ENCODE results near the gene WDR33.

The WDR33 gene

GRCh38 chr2:127671557-127672302, 139.2 kb downstream of the WDR33 start:
- DNase-seq (ENCODE audit: low read depth), result no peak

- DNase-seq (ENCODE audit: low read depth), result no peak
Observed at GRCh38 chr2:127670957-127671290, 140.0 kb downstream of the WDR33 start.

- no peak for DNase-seq (ENCODE audit: low read depth)
Observed at GRCh38 chr2:127670055-127670956, 140.7 kb downstream of the WDR33 start.

DNA sequence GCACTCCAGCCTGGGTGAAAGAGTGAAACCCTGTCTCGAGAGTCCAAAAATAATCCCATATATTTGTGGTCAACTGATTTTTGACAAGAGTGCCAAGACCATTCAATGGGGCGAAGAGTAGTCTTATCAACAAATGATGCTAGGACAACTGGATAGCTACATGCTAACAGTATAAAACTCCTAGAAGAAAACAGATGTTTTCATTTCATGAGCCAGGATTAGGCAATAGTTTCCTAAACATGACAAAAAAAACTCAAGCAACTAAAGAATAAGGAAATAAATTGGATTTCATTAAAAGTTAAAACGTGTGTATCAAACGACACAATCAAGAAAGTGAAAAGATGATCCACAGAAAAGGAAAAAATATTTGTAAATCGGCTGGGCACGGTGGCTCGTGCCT, 141.9 kb downstream of the WDR33 start:
- no peak for DNase-seq (ENCODE audit: low read depth)

GRCh38 chr2:127665267-127665893, 145.6 kb downstream of the WDR33 start:
- no peak for DNase-seq (ENCODE audit: low read depth)

GRCh38 chr2:127664895-127665225, 146.1 kb downstream of the WDR33 start:
- DNase-seq (ENCODE audit: low read depth), result no peak

GRCh38 chr2:127664065-127664894, 146.7 kb downstream of the WDR33 start:
- no peak for DNase-seq (ENCODE audit: low read depth)

DNA sequence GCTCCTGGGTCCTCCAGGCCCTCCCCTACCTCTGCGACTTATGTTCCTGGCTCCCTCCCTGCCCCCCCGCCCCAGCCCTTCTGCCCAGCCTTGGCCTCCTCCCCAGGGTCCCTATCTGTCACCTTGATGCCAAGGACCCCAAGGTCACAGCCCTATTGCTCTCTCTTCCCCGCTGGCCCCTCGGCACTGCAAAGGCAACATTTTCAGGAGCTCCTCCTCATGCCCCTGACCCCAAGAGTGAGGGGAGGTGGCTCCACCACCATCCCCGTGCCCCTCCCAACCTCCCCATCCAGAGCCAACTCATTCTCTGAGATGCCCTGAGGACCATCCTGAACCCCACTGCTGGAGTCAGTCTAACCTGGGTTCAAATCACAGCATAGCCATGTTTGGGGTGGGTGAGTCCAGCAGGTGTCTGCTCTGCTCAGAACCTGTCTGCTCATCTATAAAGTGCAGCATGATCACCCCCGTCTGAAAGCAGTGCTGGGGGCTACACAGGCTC, 147.4 kb downstream of the WDR33 start:
- DNase-seq (ENCODE audit: low read depth), result no peak

DNA sequence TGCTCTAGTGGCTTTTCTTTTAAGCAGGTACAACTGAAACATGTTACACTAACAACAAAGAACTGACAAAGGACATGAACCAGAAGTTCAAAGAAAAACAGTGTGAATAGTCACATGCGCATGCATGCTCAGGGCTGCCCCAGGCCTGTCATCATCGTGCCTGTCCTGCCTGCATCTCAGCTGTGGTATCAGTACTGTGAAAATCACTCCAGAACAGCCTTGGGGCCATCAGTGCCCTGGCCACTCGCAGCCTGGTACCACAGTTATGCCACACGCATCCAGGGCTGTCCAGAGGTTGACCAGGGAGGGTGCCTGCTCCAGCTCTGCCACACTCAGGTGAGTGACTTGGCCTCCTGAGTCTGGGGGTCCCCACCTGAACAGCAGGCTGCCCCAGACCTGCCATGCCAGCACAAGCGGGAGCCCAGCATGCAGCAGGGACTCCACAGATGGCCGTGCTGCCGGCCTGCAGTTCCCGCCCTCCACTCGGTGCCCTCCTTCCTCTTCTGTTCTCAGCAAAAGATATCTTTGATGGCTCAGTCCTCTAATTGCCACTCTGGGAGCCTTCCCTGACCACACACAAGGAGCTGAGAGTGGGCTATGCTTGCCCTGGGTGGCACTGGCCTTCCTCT, 147.9 kb downstream of the WDR33 start:
- DNase-seq (ENCODE audit: low read depth), result no peak

DNA sequence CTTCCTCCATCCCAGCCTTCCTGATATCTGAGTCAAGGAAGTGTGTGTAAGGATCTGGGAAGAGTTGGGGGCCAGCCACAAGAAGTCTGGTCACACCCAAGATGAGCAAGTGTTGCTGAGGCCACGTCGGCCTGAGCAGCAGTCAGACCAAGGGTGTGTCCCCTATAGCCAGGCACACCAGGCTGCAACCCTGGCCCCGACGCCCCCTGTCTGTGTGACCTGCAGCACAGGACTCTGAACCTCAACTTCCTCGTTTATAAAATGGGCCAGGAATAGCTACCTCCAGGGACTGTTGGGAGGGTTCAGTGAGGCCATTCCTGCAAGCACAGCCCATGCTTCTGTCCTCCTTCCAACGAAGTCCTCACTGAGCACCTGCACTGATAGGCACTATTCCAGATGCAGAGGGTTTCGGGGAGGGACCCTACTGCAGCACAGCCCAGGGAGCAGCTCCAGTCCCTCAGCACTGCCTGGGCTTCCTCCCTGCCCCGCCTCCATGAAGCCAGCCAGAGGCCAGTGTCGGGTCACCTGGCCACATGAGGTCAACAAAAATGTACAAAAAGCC, 148.9 kb downstream of the WDR33 start:
- no peak for DNase-seq (ENCODE audit: low read depth)

DNA sequence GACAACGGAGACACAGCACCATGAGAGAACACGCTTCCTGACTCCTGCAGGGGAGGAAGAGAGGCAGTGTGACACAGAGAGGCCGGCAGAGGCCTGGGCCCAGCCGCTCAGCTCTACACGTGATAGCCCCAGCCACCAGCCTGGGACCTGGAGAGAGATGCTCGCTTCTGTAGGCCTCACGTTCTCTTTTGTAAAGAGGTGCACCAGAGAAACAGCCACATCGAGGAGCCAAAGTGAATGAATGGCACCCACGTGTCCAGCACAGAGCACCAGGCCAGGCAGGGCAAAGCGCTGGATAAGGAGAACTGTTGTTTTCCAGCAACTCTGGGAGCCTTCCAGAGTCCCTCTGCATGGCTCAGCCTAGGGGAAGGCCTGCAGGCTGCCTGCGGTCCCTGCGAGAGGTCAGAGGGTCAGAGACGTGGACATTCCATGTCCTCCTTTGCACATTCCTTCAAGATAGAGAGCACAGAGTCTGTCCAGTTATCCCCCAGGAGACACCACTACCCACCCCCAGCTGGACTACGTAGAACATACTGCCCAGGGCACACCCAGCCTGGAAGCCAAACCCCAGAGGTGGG, 149.8 kb downstream of the WDR33 start:
- DNase-seq (ENCODE audit: low read depth), result no peak

DNA sequence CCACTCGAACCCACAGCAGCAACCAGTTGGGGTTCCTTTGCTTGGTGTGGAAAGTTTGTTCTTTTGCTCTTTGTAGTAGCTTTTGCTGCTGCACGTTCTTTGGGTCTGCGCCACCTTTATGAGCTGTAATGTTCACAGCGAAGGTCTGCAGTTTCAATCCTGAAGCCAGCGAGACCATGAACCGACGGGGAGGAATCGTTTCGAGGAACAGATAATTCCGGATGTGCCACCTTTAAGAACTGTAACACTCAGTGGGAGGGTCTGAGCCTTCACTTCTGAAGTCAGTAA, 150.7 kb downstream of the WDR33 start:
- DNase-seq (ENCODE audit: low read depth), result no peak

DNA sequence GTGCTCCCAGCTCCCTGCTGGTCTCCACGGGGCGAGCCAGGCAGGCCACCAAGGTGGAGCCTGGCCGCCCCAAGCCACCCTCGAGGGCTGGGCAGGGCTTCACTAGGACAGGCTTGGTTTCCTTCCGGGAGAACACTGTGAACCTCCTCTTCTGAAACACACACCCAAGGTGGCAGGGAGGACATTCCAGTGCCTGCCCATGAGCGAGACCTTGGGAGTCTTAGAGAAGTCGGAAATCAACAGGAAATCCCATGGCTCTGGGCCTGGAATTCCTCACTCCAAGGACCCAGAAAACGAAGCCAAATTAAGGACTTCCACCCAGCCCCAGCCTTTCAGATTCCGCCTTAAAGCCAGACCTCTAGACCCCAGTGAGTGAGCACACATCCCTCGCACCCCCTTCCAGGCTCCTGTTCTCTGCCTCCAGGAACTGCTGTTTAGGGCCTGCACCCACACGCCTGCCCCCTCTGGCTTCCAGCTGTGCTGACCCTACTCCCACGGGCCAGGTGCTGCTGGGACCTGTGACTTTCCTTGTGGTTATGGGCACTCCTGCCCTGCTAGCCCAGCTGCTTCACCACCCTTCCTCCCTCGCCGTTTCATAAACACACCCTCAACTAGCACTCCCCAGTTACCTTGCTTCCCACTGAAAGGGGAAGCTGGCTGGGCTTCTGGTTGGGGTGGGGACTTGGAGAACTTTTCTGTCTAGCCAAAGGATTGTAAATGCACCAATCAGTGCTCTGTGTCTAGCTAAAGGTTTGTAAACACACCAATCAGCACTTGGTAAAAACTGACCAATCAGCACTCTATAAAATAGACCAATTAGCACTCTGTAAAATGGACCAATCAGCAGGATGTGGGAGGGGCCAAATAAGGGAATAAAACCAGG, 151.3 kb downstream of the WDR33 start:
- no peak for DNase-seq (ENCODE audit: low read depth)

DNA sequence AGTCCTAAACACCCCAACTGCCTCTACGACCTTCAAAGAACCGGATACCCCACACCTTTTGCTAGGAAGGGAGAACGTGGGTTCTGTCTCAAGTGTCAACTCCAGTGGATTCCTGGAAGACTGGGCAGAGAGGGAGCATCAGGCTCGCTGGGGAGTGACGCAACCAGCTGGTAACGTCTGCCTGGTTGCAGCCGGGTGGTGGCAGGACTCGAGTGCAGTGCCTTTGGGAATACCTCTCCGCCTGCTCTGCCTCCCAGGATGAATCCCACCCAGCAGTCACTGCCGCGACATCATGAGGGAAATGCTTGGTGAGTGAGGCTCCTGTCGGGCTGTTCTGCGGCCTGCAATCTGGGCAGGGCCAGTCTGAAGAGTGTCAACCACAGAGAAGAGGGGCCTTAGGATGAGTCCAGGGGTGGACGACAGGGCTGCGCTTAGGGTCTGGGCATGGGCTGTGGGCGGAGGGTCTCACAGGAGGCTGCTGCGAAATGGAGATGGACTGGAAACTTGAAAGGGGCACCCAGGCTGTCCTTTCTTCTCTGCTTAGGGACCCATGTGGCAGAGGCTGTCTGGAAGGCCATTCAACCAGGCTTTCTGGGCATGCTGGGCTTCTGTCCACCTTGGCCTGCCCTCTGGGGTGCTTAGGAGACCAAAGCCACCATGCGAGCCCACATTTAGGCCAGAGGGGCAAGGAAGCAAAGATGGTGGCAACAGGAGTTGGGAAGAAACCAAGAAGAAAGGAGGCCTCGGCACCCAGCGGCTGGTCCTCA, 152.1 kb downstream of the WDR33 start:
- DNase-seq (ENCODE audit: low read depth), result no peak

GRCh38 chr2:127658146-127658545, 152.8 kb downstream of the WDR33 start:
- DNase-seq (ENCODE audit: low read depth), result no peak

DNA sequence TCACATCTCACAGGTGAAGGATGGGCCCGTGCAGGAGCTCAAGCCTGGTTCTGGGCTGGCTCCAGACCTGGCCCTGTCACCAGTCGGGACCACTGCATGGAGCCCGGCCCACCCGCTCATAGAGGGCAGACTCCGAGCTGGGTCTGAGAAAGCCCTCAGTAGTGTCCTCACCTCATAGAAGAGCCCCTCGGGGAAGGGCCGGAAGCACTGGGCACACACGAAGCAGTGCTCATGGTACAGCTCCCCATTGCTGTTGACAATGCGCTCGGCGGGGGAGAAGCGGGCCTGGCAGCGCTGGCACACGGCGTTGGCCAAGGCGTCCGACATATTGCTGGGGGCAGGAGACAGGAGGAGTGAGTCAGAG, 153.8 kb downstream of the WDR33 start:
- DNase-seq (ENCODE audit: low read depth), result no peak

DNA sequence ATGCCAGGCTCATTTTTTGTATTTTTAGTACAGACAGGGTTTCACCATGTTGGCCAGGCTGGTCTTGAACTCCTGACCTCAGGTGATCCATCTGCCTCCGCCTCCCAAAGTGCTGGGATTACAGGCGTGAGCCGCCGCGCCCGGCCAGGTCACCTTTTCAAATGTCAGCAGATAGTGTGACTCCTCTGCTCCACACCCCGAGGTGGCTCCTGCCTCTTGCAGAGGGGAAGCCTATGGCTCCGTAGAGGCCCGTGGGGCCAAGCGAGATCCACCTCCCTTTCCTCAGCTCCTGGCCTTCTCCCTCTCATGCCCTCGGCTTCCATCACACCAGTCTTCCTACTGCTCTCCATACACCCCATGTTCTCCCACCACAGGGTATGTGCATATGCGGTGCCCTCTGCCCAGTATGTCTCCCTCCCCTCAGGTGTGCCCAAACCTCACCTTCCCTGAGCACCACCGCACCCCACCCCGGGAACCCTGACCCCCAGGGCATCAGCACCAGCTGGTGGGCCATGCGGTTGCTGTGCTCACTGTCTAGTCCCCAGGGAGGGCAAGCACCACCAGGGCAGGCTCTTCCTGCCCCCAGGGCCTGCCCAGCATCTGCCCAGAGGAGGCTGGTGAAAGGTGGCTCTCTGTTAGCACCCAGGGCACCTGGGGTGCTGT, 154.3 kb downstream of the WDR33 start:
- no peak for DNase-seq (ENCODE audit: low read depth)

- no peak for DNase-seq (ENCODE audit: low read depth)
Observed at GRCh38 chr2:127655209-127656073, 155.5 kb downstream of the WDR33 start.

All from activated T-helper 1 cell treated with Interleukin-2 at 50 U/mL for 16 hours (primary cell).